ENCODE results near the gene SIK3.

Gene SIK3

DNA sequence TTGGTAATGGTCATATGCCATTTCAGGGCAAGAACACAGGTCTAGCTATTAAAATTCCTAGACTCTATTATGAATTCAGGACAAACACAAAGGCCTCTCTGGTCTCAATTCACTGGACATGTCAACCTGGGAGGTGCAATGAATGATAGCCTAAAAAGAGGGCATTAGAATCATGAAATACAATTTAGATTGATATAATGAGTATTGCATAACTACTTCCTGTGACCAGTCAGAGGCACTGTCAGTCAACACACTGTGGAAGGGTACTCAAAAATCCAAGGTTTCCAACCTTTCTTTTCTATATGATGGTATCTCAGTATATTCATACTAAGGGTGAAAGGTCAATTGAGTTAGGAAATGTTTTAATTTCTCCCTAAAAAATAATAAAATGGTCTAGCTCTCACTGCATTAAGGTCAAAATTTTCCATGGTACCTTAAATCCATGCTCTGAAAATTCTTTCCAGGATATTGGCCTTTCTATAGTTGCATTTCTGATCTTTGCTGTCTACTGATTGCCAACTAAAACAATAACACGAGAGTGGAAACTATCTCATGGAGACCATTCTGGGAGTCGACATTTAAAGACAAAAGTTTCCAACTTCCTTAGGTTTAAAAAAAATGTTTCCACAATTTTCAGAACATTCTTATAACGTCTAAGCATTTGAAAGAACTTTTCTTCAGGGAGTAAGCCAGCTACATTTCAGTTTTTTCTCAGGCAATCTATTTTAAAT is 179.1 kb downstream of the SIK3 start:
- DNase-seq (ENCODE audit: low read depth in 1 of 2, low spot score in 1 of 2), result no peak
- H3K27ac ChIP-seq (replicated peaks), result no peak overlapping the region
- no peaks in the 10 kb centered on the region for H3K27me3 ChIP-seq (ENCODE audit: insufficient read depth, poor library complexity, severe bottlenecking)
- TF ChIP-seq SPI1 (IDR thresholded peaks at IDR 0.05; ENCODE audit: borderline replicate concordance, low read depth) (no peak), GABPA (IDR thresholded peaks at IDR 0.05; ENCODE audit: low read depth) (no peak), POLR2AphosphoS5 (IDR thresholded peaks at IDR 0.05; ENCODE audit: low read depth) (no peak), CTCF (IDR thresholded peaks at IDR 0.05; ENCODE audit: insufficient read depth, low read length) (no peak)
- TF ChIP-seq, protein P1, sequence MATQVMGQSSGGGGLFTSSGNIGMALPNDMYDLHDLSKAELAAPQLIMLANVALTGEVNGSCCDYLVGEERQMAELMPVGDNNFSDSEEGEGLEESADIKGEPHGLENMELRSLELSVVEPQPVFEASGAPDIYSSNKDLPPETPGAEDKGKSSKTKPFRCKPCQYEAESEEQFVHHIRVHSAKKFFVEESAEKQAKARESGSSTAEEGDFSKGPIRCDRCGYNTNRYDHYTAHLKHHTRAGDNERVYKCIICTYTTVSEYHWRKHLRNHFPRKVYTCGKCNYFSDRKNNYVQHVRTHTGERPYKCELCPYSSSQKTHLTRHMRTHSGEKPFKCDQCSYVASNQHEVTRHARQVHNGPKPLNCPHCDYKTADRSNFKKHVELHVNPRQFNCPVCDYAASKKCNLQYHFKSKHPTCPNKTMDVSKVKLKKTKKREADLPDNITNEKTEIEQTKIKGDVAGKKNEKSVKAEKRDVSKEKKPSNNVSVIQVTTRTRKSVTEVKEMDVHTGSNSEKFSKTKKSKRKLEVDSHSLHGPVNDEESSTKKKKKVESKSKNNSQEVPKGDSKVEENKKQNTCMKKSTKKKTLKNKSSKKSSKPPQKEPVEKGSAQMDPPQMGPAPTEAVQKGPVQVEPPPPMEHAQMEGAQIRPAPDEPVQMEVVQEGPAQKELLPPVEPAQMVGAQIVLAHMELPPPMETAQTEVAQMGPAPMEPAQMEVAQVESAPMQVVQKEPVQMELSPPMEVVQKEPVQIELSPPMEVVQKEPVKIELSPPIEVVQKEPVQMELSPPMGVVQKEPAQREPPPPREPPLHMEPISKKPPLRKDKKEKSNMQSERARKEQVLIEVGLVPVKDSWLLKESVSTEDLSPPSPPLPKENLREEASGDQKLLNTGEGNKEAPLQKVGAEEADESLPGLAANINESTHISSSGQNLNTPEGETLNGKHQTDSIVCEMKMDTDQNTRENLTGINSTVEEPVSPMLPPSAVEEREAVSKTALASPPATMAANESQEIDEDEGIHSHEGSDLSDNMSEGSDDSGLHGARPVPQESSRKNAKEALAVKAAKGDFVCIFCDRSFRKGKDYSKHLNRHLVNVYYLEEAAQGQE (IDR thresholded peaks at IDR 0.05; ENCODE audit: insufficient replicate concordance, low read depth), result no peak
- no peak overlapping the region for H3K4me3 ChIP-seq (replicated peaks; ENCODE audit: insufficient read depth, low read length)

- Histone ChIP-seq H3K27me3 (ENCODE audit: insufficient read depth, poor library complexity, severe bottlenecking) (no peaks in the 10 kb centered on the region), H3K27ac (replicated peaks) (no peak overlapping the region), H3K4me3 (replicated peaks; ENCODE audit: insufficient read depth, low read length) (no peak overlapping the region)
- DNase-seq (ENCODE audit: low read depth in 1 of 2, low spot score in 1 of 2), result no peak
- TF ChIP-seq SPI1 (IDR thresholded peaks at IDR 0.05; ENCODE audit: borderline replicate concordance, low read depth) (no peak), CTCF (IDR thresholded peaks at IDR 0.05; ENCODE audit: insufficient read depth, low read length) (no peak), GABPA (IDR thresholded peaks at IDR 0.05; ENCODE audit: low read depth) (no peak), POLR2AphosphoS5 (IDR thresholded peaks at IDR 0.05; ENCODE audit: low read depth) (no peak)
- TF ChIP-seq, protein P1 (IDR thresholded peaks at IDR 0.05; ENCODE audit: insufficient replicate concordance, low read depth), result no peak
These were observed 180.6 kb downstream of the SIK3 start for GRCh38 chr11:116917632-116918031.

DNA sequence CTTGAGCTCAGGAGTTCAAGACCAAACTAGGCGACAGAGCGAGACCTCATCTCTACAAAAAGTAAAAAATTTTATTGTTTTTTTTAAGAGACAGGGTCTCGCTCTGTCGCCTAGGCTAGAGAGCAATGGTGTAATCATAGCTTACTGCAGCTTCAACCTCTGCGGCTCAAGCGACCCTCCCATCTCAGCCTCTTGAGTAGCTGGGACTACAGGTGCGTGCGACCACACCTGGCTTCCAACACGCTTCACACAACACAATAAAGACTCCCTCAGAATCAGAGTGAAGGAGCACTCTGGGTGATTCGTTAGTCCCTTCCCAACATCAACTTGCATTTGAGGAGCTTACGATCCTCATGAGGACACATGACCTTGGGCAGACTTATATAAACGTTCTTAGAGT is 181.3 kb downstream of the SIK3 start:
- no peak overlapping the region for H3K27ac ChIP-seq (replicated peaks)
- TF ChIP-seq, protein P1 (IDR thresholded peaks at IDR 0.05; ENCODE audit: insufficient replicate concordance, low read depth), result no peak
- TF ChIP-seq SPI1 (IDR thresholded peaks at IDR 0.05; ENCODE audit: borderline replicate concordance, low read depth) (no peak), GABPA (IDR thresholded peaks at IDR 0.05; ENCODE audit: low read depth) (no peak), POLR2AphosphoS5 (IDR thresholded peaks at IDR 0.05; ENCODE audit: low read depth) (no peak), CTCF (IDR thresholded peaks at IDR 0.05; ENCODE audit: insufficient read depth, low read length) (no peak)
- H3K27me3 ChIP-seq (ENCODE audit: insufficient read depth, poor library complexity, severe bottlenecking), result no peaks in the 10 kb centered on the region

More for the DNA sequence above, 181.3 kb downstream of the SIK3 start:
- no peak overlapping the region for H3K4me3 ChIP-seq (replicated peaks; ENCODE audit: insufficient read depth, low read length)
- no peak for DNase-seq (ENCODE audit: low read depth in 1 of 2, low spot score in 1 of 2)

All from HL-60 (cell line).